Measurements from ENCODE around the gene XIST. TPM values are rescaled to one million over a fixed set of nuclear protein-coding genes. Genes with fewer than 3 reads are reported as not detected.
"Not testable (repeated sequence)": the region's sequence is repeated elsewhere in the genome, so short reads cannot be mapped to it uniquely, and the experiment has no call there.

XIST gene
- total RNA-seq, 1 donor from 2014 or later = 143 TPM

DNA sequence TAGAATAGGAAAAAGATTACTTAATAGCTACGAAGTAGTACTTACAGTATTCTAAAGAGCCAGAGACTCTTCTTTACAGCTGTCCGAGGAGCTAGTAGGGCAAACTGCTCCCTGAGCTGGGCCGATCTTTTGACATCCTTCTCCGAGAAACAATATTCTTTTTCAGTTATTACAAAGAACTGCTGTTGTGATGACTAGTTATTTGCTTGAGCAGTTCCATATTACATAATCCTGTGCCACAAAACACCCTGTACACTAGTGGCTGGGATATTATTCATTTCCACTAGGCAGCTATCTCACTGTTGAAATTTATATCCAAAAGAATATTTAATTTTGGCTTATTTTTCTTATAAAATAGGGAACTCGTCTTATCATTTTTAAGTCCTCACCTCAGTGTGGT, 11.2 kb downstream of the XIST start:
- no peak for DNase-seq (ENCODE audit: low spot score)
- intact Hi-C loops (cut with DNase I) = no loop called here

DNA sequence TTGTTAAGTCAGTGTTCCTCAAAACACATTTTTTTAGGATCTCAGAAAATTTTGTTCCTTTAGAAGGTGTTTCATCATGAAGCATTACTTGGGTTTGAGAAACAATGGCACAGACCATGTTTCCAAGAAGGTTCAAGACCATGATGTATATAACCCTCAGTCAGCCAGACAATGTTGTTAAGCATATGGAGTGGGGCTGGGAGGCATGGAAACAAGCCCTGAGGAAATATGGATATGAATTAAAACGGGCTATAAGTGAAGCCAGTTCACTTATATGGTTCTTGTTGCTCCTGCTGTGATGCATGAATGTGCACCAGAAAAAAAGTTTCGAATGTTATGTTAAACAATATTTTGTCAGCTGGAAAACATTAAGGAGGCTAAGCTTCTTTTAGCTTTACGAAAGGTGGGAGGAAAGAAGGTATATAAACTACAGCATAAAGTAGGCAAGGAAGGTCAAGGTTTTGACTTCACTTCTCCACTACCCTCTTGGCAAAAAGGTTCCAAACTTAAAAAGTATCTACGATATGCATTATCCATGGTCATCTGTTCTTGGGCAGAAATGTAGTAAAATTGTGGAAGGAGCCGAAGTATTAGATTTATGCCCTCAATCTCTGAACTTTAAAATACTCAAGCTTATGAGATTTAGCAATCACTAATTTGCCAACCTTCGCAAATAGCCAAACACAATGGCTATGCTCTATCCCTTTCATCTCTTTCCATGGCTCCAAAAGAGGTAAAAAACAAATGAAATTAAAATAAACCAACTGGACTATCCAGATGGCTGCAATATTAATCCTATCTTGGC, 12.2 kb downstream of the XIST start:
- intact Hi-C loops (cut with DNase I) = no loop called here
- no peak for DNase-seq (ENCODE audit: low spot score)

DNA sequence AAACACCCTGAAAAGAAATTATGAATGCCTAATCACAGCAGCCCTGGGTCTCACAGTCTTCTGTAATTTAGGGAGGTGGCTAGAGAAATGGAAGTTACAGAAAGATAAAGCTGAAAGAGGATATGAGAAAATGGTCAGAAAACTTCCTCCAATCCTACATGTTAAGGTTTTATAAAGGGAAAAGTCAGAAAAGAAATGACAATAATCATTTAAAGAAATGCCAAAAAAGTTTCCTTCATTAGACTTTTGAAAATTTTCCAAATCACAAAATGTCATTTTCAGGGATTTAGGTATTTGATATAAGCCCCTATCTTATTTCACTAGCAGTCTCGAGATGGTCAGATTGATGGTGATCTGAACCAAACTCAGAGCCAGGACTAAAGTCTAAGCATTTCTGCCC, 13.4 kb downstream of the XIST start:
- DNase-seq (ENCODE audit: low spot score) = no peak
- intact Hi-C loops (cut with DNase I) = no loop called here

DNA sequence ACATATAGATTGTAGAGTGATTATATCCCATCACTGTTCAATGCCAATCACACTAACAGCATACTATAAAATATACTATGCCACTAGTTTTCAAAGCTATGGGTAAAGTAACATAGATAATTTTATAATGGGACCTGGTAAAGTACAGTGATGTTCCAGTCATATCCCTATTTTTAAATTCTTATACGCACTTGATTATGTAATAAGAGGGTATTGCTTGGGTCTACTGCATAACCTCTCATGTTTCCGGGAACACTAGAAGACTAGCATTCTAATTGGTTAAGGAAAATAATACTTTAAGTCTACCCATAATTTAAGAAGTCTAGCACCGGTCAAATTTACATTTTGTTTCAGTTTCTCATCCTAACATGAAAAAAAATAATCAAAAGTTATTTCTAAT, 14.4 kb downstream of the XIST start:
- no peak for DNase-seq (ENCODE audit: low spot score)
- intact Hi-C loops (cut with DNase I) = no loop called here

DNA sequence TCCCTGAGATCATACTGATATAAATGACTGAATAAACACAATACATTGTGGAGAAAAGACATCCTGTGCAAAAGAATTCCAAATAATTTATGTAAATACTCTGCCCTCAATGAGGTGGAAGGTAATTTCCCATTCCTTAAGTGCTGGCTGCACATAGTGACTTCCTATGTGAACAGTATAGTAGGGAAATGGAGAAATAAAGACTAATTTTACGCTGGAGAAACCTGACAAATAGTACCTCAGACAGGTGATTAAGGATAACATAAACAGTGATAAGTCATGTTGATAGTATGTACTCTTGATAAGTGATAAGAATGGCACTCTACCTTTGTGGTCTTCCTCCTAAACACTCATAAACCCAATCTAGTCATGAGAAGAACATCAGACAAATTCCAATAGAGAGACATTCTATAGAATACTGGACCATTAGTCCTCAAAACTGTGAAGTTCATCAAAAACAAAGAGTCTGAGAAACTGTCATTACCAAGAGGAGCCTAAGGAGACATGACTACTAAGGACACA, 15.5 kb downstream of the XIST start:
- intact Hi-C loops (cut with DNase I) = no loop called here
- DNase-seq (ENCODE audit: low spot score) = no peak

DNA sequence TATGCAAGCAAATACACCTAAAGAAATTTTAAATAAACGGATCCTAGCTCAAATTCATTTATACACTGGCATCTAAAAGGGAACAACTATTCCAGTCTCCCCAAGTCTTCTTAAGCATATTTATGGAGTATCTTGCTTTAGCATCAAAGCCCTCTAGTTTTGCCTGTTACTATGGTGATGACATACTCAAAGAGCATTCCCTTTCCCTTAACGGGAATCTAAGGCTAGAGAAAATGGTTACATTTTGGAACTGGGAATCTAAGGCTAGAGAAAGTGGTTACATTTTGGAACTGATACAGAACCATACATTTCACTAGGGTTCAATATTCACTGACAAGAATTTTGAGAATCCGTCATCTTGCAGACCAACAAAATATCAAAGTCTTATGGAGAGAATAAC, 18.3 kb downstream of the XIST start:
- intact Hi-C loops (cut with DNase I) = no loop called here
- no peak for DNase-seq (ENCODE audit: low spot score)

DNA sequence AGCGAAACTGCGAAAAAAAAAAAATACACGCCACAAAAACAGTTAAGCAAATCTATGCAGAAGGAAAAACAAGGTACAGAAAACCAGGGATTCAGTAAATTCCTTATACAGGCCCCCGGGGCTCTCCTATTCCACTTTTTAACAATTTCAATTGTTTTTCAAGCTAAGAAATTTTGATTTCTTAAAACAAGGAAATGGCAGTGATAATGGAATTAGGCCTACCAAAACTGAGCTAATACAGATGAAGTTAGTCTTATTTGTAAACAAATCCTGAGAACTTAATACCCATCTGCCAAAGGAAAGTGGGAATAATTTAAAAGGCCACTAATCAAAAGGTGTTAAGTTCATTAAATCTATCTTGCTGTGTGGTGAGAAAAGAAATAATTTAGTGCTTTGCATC, 20.2 kb downstream of the XIST start:
- DNase-seq (ENCODE audit: low spot score) = no peak
- intact Hi-C loops (cut with DNase I) = no loop called here

DNA sequence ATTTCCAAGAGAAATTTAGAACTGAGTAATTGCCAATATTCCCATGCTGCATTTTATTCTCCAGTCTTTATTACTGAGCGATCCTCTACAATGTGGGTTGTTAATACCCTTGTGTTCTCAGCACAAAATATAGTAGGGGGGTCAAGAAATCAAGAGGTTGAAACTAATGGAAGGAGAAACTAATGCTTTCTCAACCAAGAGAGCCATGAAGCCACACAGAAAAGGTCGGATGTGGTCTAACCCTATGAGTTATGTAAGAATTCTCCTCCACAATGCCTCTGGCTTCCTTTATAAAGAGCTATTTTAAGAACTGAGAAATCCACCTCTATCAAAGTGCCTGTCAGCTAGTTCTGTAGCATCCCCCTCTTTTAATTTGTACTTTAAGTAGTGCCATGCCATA, 21.0 kb downstream of the XIST start:
- intact Hi-C loops (cut with DNase I) = no loop called here
- no peak for DNase-seq (ENCODE audit: low spot score)

DNA sequence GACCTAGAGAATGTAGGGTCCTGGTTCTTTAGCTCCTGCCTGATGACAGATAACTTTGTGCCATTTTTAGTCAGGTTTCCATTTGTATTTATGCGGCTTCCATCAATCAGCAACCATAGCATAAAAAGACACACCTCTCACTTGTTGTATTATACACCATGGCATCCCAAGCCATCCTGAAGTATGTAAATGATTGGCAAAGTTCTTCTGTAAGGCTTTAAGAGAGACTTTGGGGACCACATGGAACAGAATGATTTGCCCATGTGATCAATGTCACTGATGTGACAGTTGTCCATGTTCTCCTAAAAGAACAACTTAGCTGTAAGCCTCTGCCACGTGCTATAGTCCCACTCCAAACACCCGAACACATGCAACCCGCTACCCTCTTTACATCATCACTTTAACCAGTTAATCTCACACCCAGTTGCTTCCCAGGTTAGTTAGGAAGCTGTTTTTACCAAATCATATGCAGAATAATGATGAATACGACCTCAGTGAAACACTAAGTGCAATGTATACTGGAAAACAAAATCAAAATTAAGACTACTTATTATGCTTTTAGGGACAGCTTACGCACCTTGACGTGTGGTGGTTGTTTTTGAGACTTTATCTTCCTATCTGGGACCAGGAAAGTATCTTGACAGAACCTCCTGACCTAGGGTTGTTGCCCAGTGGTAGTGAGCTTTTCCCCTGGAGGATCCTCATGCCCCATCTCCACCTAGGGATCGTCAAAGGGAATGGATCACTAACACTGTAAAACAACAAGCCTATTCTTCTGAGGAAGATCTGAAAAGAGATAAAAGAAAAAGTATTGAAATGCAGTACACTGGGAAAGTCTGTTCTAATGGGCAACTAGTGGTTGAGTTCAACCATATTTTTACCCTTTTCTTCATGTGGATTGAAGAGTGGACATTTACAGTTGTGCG, 21.8 kb downstream of the XIST start:
- DNase-seq (ENCODE audit: low spot score) = no peak
- intact Hi-C loops (cut with DNase I) = no loop called here

DNA sequence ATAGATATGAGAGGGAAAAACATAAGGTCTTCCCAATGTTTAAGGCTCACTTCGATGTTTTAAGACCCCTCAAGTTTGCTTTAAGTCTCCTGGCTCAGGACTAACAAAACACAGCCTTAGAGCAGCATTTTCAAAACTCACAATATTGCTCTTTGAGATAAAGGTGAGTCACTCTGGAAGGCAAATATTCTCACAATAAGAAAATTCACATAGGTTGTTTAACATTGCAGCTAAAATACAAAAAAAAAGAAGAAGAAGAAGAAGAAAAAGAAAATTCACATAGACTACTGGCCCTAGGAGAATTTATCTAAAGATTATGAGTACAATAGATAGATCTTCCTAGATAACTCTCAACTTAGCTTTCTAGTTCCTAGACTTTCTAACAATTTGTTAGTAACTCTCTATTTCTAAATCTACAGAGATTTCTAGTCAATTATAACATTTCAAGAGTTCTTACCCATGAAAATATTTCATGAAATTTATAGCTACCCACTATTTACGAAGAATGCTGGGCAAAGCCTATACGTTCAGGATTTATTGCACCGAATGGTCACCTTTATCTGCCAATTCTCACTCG, 22.5 kb downstream of the XIST start:
- no peak for DNase-seq (ENCODE audit: low spot score)
- intact Hi-C loops (cut with DNase I) = no loop called here

DNA sequence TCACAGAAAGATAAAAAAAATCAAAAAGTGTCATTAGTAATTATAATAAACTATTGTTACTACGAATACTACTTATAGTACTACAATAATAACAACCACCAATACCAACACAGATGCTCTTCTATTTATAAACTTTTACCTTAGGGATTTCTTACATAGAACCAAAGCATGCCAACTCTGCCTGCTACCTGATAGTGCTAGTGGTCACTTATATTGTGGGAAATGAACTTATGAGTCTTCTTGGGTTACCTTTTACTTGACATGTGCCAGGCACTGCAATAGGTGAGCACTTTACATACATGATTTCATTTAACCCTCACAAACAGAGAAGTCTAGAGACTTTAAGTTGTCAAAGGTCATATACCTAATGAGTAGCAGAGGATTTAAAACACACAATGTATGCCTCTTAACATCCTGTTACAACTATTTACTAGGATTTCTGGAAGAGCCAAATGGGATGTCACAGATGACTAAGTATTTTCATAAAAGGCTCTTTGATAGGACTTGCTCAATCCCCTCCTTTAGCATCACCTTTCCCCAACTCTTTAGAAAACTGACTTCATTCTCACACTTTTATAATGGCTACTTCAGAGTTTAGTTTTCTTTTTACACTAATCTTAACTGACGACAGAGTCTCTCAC, 24.3 kb downstream of the XIST start:
- no peak for DNase-seq (ENCODE audit: low spot score)
- intact Hi-C loops (cut with DNase I) = no loop called here

DNA sequence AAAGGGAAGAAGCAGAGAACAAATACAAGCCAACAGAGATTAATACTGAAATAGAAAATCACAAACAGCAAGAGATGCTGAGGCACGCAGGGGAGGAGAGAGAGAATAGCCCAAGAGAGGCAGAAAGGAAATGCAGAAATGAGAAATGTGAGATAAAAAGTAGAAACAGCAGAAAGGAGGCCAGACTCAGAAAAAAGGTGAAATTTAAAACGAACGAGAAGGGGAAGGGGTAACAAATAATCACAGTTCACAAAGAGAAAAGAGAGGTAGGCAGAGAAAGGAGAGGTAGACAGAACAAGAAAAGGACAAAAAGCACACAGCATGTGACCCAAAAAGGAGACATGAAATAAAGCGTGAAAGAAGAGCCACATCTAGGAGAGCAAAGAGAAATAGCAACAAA, 25.1 kb downstream of the XIST start:
- no peak for DNase-seq (ENCODE audit: low spot score)
- intact Hi-C loops (cut with DNase I) = no loop called here

DNA sequence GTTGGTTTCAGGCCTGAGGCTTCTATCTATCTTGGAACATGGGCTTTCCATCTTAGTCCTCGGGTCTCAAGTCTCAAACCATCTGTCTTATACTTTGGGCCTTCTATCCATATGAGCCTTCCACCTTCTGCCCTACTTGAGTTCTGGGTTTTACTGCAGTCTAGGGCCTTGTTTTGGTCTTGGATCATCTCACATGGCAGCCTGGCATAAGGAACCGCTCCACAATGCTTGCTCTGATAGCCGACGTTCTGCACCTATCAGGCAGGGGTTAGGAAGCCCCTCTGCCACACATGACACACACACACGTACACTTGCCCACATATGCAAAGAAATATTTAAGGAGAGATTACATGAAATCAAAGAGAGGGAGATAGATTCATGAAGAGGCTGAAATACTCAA, 25.5 kb downstream of the XIST start:
- no peak for DNase-seq (ENCODE audit: low spot score)
- intact Hi-C loops (cut with DNase I) = no loop called here

DNA sequence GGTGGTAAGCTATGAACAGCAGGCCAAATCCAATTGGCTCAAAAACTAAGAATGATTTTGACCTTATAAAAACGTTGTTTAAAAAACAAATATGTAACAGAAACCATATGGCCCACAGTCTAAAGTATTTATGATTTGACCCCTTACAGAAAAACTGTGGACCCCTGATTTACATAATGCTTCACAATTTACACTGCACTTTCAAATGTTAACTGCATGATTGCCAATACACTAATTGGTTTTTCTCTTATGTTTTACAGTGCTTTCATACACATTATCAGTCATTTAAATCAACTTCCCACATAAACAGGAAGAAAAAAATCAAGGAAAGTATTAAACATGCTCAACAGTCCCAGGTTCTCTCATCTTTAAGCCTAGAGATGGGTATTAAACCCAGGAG, 26.9 kb downstream of the XIST start:
- no peak for DNase-seq (ENCODE audit: low spot score)
- intact Hi-C loops (cut with DNase I) = no loop called here

DNA sequence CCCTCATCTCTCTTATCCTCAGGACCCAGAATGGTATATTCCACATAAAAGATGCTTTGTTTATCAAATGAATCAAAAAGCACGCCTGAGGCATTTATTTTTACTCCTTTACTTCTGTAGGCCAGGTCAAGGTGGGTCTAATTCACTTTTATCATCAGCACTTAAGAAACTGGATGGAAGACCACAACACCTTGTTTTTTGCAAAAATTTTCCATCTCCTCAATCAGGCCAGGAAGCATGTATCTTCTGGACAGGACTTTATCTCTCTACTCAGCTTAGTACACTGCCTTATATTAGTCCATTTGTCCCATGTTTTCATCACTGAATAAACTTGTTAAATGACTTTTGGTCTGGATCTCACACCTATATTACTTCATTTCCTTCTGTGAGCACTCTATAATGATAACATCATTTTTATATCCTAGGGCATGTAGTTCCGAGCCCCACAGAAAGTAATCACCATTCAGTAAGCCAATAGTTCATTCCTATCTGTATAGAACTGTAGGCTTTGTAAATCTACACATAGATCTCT, 29.0 kb downstream of the XIST start:
- no peak for DNase-seq (ENCODE audit: low spot score)
- intact Hi-C loops (cut with DNase I) = no loop called here

DNA sequence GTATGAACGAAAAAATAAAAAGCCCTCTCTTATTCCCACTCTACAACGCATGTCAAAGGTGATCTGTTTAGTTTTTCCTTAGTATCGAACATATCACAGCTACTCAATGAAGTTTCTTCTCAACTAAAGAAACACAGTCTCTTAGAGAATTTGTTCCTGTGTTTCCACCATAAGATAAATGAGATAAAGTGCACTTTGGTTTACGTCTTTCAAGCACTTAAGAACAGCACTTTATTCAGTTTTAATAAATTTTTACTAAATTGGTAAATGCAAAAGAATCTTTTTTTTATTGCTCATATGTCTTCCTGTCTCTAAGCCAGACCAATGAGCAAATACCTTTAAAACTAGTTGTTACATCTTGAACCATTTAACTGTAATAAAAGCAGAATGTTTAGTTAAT, 29.7 kb downstream of the XIST start:
- DNase-seq (ENCODE audit: low spot score) = no peak
- intact Hi-C loops (cut with DNase I) = no loop called here

DNA sequence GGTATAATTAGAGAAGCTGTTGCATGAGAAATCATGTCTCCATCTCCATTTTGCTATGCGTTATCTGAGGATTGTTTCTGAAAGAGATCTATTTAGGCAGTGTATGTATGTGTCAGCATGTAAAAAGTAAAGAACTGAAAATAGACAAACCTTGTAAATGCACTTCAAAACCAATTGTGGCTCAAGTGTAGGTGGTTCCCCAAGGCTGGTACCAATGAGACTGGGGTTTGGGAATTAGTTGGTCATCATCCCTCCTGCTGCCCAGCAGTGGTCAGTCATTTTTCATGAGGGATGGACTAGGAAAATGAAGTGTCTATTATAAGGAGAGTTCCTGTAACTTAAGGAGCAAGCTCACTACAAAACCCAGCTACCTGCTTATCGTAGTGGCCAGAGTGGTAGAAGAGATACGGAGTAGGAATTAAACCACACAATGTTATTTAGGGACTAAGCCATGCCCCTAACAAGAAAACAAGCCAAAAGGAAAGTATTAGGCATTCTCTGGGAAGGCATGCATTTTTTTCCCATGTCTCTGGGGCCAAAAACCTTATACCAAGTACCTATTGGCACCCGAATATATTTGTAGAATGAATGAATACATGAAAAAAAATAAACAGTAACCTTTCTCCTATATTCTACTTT, 30.5 kb downstream of the XIST start:
- intact Hi-C loops (cut with DNase I) = no loop called here
- DNase-seq (ENCODE audit: low spot score) = no peak

DNA sequence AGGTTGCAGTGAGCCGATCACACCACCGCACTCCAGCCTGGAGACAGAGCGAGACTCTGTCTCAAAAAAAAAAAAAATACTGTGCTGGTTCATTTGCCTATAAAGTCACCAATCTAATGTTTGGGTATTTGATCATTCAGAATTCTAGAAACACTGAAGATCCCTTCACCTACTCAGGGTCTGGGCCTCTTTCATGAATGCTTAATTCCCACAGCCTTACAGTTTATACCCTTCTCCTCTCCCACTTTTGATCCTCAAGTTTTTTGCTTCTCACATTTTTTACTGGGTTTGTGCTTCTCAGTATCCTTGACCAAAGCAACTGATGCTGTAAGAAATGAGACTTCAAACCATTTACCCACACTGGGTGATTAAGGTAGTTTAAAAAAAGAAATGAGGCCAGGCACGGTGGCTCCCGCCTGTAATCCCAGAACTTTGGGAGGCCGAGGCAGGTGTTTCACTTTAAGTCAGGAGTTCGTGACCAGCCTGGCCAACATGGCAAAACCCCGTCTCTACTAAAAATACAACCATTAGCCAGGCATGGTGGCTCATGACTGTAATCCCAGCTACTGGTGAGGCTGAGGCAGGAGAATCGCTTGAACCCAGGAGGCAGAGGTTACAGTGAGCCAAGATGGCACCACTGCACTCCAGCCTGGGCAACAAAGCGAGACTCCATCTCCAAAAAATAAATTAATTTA, 32.5 kb downstream of the XIST start:
- intact Hi-C loops (cut with DNase I); DNase-seq (ENCODE audit: low spot score): not testable (repeated sequence)

All from cardiac septum (tissue), 1 donor.